WI38 (cell line): Measurements from ENCODE around the gene PDE4B.

ENCODE experiments used
- H3K4me3 ChIP-seq: 2 replicates; pipeline ENCODE4 v1.5.1; 2011; ENCODE audit warnings: low read depth, mild to moderate bottlenecking, control low read depth, low read length
- TF ChIP-seq, protein P1 (sequence below): IDR thresholded peaks from 2 replicates; pipeline ENCODE4 v1.5.1; 2012; ENCODE audit warnings: low read depth, mild to moderate bottlenecking, control low read depth, low read length

PDE4B gene

DNA sequence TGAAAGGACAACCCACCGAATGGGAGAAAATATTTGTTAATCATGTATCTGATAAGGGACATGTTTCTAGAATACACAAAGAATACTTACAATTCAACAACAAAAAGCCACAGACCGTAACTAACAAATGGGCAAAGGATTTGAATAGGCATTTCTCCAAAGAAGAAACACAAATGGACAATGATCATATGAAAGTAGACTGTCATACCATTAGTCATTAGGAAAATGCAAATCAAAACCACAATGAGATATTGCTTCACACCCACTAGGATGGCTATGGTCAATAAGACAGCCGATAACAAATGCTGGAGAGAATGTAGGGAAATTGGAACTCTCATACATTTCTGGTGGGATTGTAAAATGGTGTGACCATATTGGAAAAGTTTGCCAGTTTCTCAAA is 374.1 kb downstream of the PDE4B start:
- TF ChIP-seq, protein P1, sequence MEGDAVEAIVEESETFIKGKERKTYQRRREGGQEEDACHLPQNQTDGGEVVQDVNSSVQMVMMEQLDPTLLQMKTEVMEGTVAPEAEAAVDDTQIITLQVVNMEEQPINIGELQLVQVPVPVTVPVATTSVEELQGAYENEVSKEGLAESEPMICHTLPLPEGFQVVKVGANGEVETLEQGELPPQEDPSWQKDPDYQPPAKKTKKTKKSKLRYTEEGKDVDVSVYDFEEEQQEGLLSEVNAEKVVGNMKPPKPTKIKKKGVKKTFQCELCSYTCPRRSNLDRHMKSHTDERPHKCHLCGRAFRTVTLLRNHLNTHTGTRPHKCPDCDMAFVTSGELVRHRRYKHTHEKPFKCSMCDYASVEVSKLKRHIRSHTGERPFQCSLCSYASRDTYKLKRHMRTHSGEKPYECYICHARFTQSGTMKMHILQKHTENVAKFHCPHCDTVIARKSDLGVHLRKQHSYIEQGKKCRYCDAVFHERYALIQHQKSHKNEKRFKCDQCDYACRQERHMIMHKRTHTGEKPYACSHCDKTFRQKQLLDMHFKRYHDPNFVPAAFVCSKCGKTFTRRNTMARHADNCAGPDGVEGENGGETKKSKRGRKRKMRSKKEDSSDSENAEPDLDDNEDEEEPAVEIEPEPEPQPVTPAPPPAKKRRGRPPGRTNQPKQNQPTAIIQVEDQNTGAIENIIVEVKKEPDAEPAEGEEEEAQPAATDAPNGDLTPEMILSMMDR: no peak
- no peak overlapping the region for H3K4me3 ChIP-seq

DNA sequence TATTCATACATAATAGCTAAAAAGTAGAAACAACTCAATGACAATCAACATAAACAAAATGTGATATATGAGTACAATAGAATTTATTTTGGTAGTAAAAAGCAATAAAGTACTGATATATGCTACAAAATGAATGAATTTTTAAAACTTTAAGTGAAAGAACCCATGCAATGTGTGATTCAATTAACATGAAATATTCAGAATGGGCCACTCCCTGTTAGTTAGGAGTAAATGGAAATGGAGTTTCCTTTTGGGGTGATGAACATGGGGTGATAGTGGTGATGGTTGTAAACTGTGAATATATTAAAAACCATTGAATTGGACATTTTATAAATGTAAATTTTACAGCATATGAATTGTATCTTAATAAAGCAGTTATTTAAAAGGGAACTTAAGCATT is 374.6 kb downstream of the PDE4B start:
- TF ChIP-seq, protein P1: no peak
- H3K4me3 ChIP-seq: no peak overlapping the region

DNA sequence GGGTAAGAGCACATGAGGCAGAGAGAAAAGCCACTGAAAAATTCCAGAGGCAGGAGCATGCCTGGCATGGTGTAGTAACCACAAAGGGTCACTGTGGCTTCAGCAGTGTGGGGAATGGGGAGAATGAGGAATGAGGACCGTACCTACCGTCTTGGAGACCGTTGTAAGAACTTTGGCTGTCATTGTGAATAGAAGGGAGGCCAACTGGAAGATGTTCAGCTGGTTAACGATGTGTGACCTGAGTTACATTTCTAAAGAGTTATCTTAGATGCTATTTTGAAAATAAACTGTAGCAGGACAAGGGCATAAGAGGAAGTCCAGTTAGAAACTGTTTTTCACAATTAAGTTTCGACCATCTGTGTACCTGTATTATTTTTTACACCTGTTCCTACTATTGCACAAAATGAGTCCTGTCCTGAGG is 375.8 kb downstream of the PDE4B start:
- TF ChIP-seq, protein P1: no peak
- H3K4me3 ChIP-seq: no peak overlapping the region

DNA sequence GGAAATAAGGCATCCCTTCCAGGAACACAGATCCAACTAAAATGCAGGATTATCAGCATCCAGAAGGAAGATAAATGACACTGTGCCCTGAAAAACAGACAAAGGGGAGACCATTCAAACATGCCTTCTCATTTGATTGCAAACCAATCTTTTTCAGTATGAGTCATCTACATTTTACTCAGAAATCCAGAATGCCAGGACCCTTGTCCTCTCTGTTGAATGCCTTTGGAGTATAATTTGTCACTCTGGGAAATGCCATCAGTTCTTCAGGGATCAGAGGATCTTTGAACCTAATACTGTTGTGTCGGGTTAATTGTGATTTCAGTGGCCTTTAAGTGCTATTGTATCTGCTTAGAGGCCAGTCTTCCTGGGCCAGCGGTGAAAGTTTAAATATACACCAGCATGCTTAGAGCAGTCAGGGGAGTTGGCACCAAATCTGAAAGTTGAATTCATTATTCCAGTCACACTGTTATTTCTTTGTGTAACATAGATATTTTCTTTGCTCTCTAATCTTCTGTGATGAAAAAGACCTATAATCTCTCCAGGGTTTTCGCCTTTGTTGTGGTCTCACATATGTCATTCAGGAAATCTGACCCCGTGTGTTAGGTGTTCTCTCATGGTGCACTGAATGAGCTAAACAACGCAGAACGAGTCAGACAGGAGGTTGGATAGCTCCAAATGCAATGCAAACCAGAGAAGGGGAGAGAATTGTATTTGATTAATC is 376.4 kb downstream of the PDE4B start:
- TF ChIP-seq, protein P1: no peak

DNA sequence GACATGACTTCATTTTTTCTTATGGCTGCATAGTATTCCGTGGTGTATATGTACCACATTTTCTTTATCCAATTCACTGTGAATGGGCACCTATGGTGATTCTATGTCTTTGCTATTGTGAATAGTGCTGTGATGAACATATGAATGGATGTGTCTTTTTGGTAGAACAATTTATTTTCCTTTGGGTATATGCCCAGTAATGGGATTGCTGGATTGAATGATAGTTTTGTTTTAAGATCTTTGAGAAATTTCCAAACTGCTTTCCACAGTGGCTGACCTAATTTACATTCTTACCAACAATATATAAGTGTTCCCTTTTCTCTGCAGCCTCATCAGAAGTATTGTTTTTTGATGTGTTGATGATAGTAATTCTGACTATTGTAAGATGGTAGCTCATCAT is 379.6 kb downstream of the PDE4B start:
- no peak overlapping the region for H3K4me3 ChIP-seq
- TF ChIP-seq, protein P1: no peak

More for the DNA sequence above, 376.4 kb downstream of the PDE4B start:
- H3K4me3 ChIP-seq: no peak overlapping the region

DNA sequence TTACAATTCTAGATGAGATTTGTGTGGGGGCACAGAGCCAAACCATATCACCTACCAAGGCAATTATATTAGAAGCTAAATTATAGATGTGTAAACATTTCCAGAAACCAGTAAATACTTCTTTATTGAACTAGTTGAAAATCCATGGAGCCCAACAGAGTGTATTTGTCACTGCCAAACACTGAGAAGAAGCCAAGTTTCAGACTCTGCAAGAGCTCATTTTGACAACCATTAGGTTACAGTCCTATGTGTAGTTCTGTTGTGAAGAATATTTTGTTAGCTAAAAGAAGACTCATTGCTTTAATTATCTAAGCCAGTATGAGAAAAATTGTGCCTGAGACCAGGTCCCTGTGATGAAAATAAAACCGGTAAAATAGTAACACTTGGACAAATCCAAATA is 382.4 kb downstream of the PDE4B start:
- TF ChIP-seq, protein P1: no peak

DNA sequence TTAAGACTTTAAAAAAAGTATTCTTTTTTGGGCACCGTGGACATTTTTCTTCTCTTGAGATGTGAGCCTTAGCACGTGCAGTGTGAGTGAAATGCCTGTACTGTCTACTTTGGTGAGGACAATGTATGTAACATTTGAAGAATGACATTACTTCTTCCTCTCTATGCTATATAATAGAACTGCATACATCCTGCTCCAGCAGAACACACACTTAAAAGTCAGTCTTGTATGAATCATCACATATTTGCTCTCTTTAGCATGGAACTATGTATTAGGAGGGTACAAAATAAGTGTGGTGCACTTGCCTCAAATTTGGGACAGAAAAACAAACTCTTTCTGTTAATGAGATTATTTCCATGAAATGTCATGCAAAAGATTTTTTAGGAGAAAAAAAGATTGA is 382.9 kb downstream of the PDE4B start:
- no peak overlapping the region for H3K4me3 ChIP-seq
- TF ChIP-seq, protein P1: no peak

More for the DNA sequence above, 382.4 kb downstream of the PDE4B start:
- no peak overlapping the region for H3K4me3 ChIP-seq
